Activated T-helper 2 cell treated with anti-CD3 and anti-CD28 coated beads, Interferon-gamma antibody, Interleukin-2, Interleukin-4, amounts not matched to agents 10 μg/mL and 5 μg/mL and 100 μg/mL, durations not matched to agents 14 hours and 24 hours and 36 hours (primary cell): ENCODE results near the gene QRICH1. TPM values are rescaled to one million over a fixed set of nuclear protein-coding genes. Genes with fewer than 3 reads are reported as not detected.
A peak's percentile ranks its signal among the peaks of the same experiment; 100 is the strongest.

Source experiments
- DNase-seq: peaks from one replicate; pipeline ENCODE4 v3.0.0; 2021; ENCODE audit warnings: low spot score
- H3K27ac Mint-ChIP-seq: one replicate; pipeline ENCODE4 v1.8.0; 2021; ENCODE audit warnings: mixed read lengths
- H3K27me3 Mint-ChIP-seq: one replicate; pipeline ENCODE4 v1.8.0; 2021; ENCODE audit warnings: low read depth, mixed read lengths
- H3K36me3 Mint-ChIP-seq: one replicate; pipeline ENCODE4 v1.8.0; 2021; ENCODE audit warnings: low read depth, mixed read lengths
- H3K4me1 Mint-ChIP-seq: one replicate; pipeline ENCODE4 v1.8.0; 2021; ENCODE audit warnings: low read depth, mixed read lengths
- H3K4me3 Mint-ChIP-seq: one replicate; pipeline ENCODE4 v1.8.0; 2021; ENCODE audit warnings: low read depth, mild to moderate bottlenecking, moderate library complexity, mixed read lengths
- H3K9me3 Mint-ChIP-seq: one replicate; pipeline ENCODE4 v1.8.0; 2021; ENCODE audit warnings: mixed read lengths
- intact Hi-C: fragments of 100-400 bp; cut with micrococcal nuclease; formaldehyde crosslinking; loops from one replicate; pipeline ENCODE4 v1.15.1; 2023
- total RNA-seq: library from RNA; stranded (reverse); gene quantifications from 2 replicates; pipeline ENCODE4 v1.2.3, GENCODE V29; 2022

QRICH1 gene
- total RNA-seq, 1 donor from 2014 or later = 164 TPM

- no peak for DNase-seq
- Mint-ChIP-seq H3K27ac (no peak overlapping the region), H3K4me1 (no peaks in the 10 kb centered on the region), H3K9me3 (no peaks in the 10 kb centered on the region), H3K4me3 (no peak overlapping the region), H3K27me3 (no peaks in the 10 kb centered on the region), H3K36me3 (peaks cover 44% of the 10 kb centered on the region)
- intact Hi-C loops = no loop called here
Measured at GRCh38 chr3:49058011-49058410, 35.9 kb downstream of the QRICH1 start.

GRCh38 chr3:49057268-49057667, 36.6 kb downstream of the QRICH1 start:
- Mint-ChIP-seq H3K27ac (no peak overlapping the region), H3K4me3 (no peak overlapping the region), H3K9me3 (no peaks in the 10 kb centered on the region), H3K36me3 (peaks cover 48% of the 10 kb centered on the region), H3K27me3 (no peaks in the 10 kb centered on the region), H3K4me1 (no peaks in the 10 kb centered on the region)
- no peak for DNase-seq
- intact Hi-C loops = no loop called here

- H3K4me1 Mint-ChIP-seq = no peaks in the 10 kb centered on the region
- peaks cover 63% of the 10 kb centered on the region for H3K36me3 Mint-ChIP-seq
- no peak for DNase-seq
- H3K9me3 Mint-ChIP-seq = no peaks in the 10 kb centered on the region
- no peak overlapping the region for H3K4me3 Mint-ChIP-seq
- no peaks in the 10 kb centered on the region for H3K27me3 Mint-ChIP-seq
- H3K27ac Mint-ChIP-seq = no peak overlapping the region
- intact Hi-C loops = no loop called here
Measured at GRCh38 chr3:49054344-49054862, 39.5 kb downstream of the QRICH1 start.

GRCh38 chr3:49053543-49053942, 40.3 kb downstream of the QRICH1 start:
- Mint-ChIP-seq H3K4me1 (no peaks in the 10 kb centered on the region), H3K9me3 (no peaks in the 10 kb centered on the region), H3K27ac (no peak overlapping the region), H3K36me3 (peaks cover 67% of the 10 kb centered on the region), H3K27me3 (no peaks in the 10 kb centered on the region), H3K4me3 (no peak overlapping the region)
- intact Hi-C loops = no loop called here
- DNase-seq = no peak

- Mint-ChIP-seq H3K4me3 (no peak overlapping the region), H3K4me1 (no peaks in the 10 kb centered on the region), H3K9me3 (no peaks in the 10 kb centered on the region), H3K27me3 (no peaks in the 10 kb centered on the region), H3K27ac (no peak overlapping the region), H3K36me3 (peaks cover 59% of the 10 kb centered on the region)
- no peak for DNase-seq
- intact Hi-C loops = no loop called here
Measured at GRCh38 chr3:49035281-49035680, 58.6 kb downstream of the QRICH1 start.

- no peaks in the 10 kb centered on the region for H3K27me3 Mint-ChIP-seq
- H3K36me3 Mint-ChIP-seq = peaks cover 61% of the 10 kb centered on the region
- DNase-seq = no peak
- no peak overlapping the region for H3K4me3 Mint-ChIP-seq
- intact Hi-C loops = no loop called here
- H3K9me3 Mint-ChIP-seq = no peaks in the 10 kb centered on the region
- H3K4me1 Mint-ChIP-seq = peaks cover 4% of the 10 kb centered on the region
- no peak overlapping the region for H3K27ac Mint-ChIP-seq
Measured at GRCh38 chr3:49034650-49035049, 59.2 kb downstream of the QRICH1 start.

GRCh38 chr3:49032646-49033304, 61.1 kb downstream of the QRICH1 start:
- DNase-seq = no peak
- Mint-ChIP-seq H3K9me3 (no peaks in the 10 kb centered on the region), H3K4me1 (peaks cover 15% of the 10 kb centered on the region), H3K27ac (no peak overlapping the region), H3K36me3 (peaks cover 76% of the 10 kb centered on the region), H3K4me3 (no peak overlapping the region), H3K27me3 (no peaks in the 10 kb centered on the region)
- intact Hi-C loops = no loop called here

GRCh38 chr3:49030321-49030720, 63.5 kb downstream of the QRICH1 start:
- no peak overlapping the region for H3K27ac Mint-ChIP-seq
- no peaks in the 10 kb centered on the region for H3K9me3 Mint-ChIP-seq
- H3K4me1 Mint-ChIP-seq = peaks cover 26% of the 10 kb centered on the region
- no peak overlapping the region for H3K4me3 Mint-ChIP-seq
- no peaks in the 10 kb centered on the region for H3K27me3 Mint-ChIP-seq
- no peak for DNase-seq
- intact Hi-C loops = no loop called here
- peaks cover 88% of the 10 kb centered on the region for H3K36me3 Mint-ChIP-seq

GRCh38 chr3:49029563-49029884, 64.3 kb downstream of the QRICH1 start:
- no peaks in the 10 kb centered on the region for H3K27me3 Mint-ChIP-seq
- intact Hi-C loops = loop anchor here (1.0 to 10.0 kb wide), 3 partner anchors 8 to 385 kb away; partner anchors contain the start of genes QRICH1, RHOA and TCTA

GRCh38 chr3:49028673-49029562, 65.0 kb downstream of the QRICH1 start, which contains the start of gene IMPDH2:
Gene IMPDH2, minus strand, starts transcription at chr3:49029398. Its CDS starts 48 bp downstream, at chr3:49029350.
- Mint-ChIP-seq H3K9me3 (no peaks in the 10 kb centered on the region), H3K36me3 (peaks cover 90% of the 10 kb centered on the region), H3K27ac (peak within 1 kb of the TSS; percentile 94), H3K4me3 (peak within 1 kb of the TSS; percentile 90), H3K4me1 (peaks cover 34% of the 10 kb centered on the region), H3K27me3 (no peaks in the 10 kb centered on the region)
- intact Hi-C loops = loop anchor here (1.0 to 10.0 kb wide), 3 partner anchors 8 to 386 kb away; partner anchors contain the start of genes QRICH1, RHOA and TCTA
- peak; percentile 91 for DNase-seq

More at GRCh38 chr3:49029563-49029884, 64.3 kb downstream of the QRICH1 start:
- H3K9me3 Mint-ChIP-seq = no peaks in the 10 kb centered on the region
- peaks cover 88% of the 10 kb centered on the region for H3K36me3 Mint-ChIP-seq
- DNase-seq = no peak
- H3K4me3 Mint-ChIP-seq = peak overlapping the region; percentile 90
- peak overlapping the region; percentile 94 for H3K27ac Mint-ChIP-seq
- peaks cover 30% of the 10 kb centered on the region for H3K4me1 Mint-ChIP-seq

- no peaks in the 10 kb centered on the region for H3K27me3 Mint-ChIP-seq
- intact Hi-C loops = loop anchor here (2.0 to 10.0 kb wide), 2 partner anchors 67 to 387 kb away; partner anchors contain the start of genes QRICH1, RHOA and TCTA
- peak overlapping the region; percentile 90 for H3K4me3 Mint-ChIP-seq
- peaks cover 93% of the 10 kb centered on the region for H3K36me3 Mint-ChIP-seq
- peak; percentile 8 for DNase-seq
- peak overlapping the region; percentile 94 for H3K27ac Mint-ChIP-seq
- peaks cover 38% of the 10 kb centered on the region for H3K4me1 Mint-ChIP-seq
- H3K9me3 Mint-ChIP-seq = no peaks in the 10 kb centered on the region
Measured at GRCh38 chr3:49028298-49028672, 65.6 kb downstream of the QRICH1 start.

- H3K9me3 Mint-ChIP-seq = no peaks in the 10 kb centered on the region
- H3K27me3 Mint-ChIP-seq = no peaks in the 10 kb centered on the region
- DNase-seq = peak; percentile 8
- H3K4me3 Mint-ChIP-seq = peak overlapping the region; percentile 90
- H3K4me1 Mint-ChIP-seq = peaks cover 42% of the 10 kb centered on the region
- H3K27ac Mint-ChIP-seq = peak overlapping the region; percentile 12
- H3K36me3 Mint-ChIP-seq = peaks cover 93% of the 10 kb centered on the region
- intact Hi-C loops = loop anchor here (2.0 to 10.0 kb wide), 2 partner anchors 67 to 387 kb away; partner anchors contain the start of genes QRICH1, RHOA and TCTA
Measured at GRCh38 chr3:49027634-49028033, 66.2 kb downstream of the QRICH1 start.
